ENCODE data around the gene QARS1. TPM values are rescaled to one million over a fixed set of nuclear protein-coding genes. Genes with fewer than 3 reads are reported as not detected.

The QARS1 gene
- total RNA-seq, 1 donor from 2014 or later, result 190 TPM

DNA sequence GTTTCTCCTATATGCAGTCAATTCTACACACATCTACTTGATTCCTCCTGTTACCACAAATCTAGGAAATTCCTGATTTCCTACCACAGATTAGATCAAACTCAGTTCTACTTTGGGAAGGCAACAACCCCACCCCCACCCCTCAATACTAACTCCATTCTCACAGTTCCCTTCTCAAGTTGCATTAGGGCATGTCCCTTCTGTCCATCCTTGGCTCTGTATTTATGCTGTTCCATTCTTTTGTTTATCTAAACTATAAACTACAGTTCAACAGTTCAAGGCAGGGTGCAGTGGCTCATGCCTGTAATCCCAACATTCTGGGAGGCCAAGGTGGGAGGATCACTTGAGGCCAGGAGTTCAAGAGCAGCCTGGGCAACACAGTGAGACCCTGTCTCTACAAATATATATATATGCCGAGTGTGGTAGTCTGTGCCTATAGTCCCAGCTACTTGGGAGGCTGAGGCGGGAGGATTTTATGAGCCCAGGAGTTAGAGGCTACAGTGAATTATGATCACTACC lies 50.2 kb downstream of the QARS1 start:
- no peak for DNase-seq (ENCODE audit: low read depth)

DNA sequence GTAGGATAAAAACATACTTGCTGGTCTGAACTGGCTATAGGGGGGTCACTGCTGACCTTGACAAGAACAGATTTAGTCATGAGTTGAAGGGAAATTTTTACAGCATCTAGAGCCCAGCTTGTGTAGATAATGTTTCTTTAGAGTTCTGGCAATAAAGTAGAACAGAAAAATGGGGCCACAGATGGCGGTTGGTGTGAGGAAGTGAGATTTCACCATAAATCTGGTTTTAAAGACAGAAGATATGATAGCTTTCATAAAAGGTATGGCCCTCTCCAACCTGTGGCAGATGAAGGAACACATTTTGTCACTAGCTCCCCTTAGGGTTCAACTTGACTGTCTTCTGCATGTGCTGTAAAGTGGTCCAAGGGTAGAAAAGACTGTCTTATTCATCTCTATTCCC lies 51.0 kb downstream of the QARS1 start:
- DNase-seq (ENCODE audit: low read depth), result no peak

Small RNA genes within 50 kb of the gene (microRNA-seq; reads per million reads assigned to microRNA genes)
- gene MIR6890, result not detected

Other genes starting within 250 kb of the QARS1 start
- 23.7 and 37.9 TPM in 2 replicates for gene SLC25A20, start 205.9 kb downstream of the QARS1 start, total RNA-seq
- 87.2 and 88.5 TPM in 2 replicates for gene ARIH2, start 185.9 kb downstream of the QARS1 start, total RNA-seq
- gene P4HTM, start 114.5 kb downstream of the QARS1 start, total RNA-seq, result 32.8 and 35.9 TPM in 2 replicates
- gene WDR6, start 97.4 kb downstream of the QARS1 start, total RNA-seq, result 86.8 and 95.5 TPM in 2 replicates
- 35.8 and 42.8 TPM in 2 replicates for gene DALRD3, start 86.2 kb downstream of the QARS1 start, total RNA-seq
- 136 and 185 TPM in 2 replicates for gene NDUFAF3, start 82.6 kb downstream of the QARS1 start, total RNA-seq
- gene IMPDH2, start 75.4 kb downstream of the QARS1 start, total RNA-seq, result 242 and 275 TPM in 2 replicates
- 57.4 and 73.0 TPM in 2 replicates for gene QRICH1, start 10.7 kb downstream of the QARS1 start, total RNA-seq
- 66.1 and 74.5 TPM in 2 replicates for gene USP19, start 16.1 kb upstream of the QARS1 start, total RNA-seq
- 632 and 641 TPM in 2 replicates for gene LAMB2, start 28.3 kb upstream of the QARS1 start, total RNA-seq
- 34.3 and 35.0 TPM in 2 replicates for gene CCDC71, start 61.6 kb upstream of the QARS1 start, total RNA-seq
- gene KLHDC8B, start 66.8 kb upstream of the QARS1 start, total RNA-seq, result 28.7 and 45.0 TPM in 2 replicates
- gene C3orf62, start 172.5 kb upstream of the QARS1 start, total RNA-seq, result 1.4 and 1.6 TPM in 2 replicates
- 9.9 and 11.8 TPM in 2 replicates for gene USP4, start 235.3 kb upstream of the QARS1 start, total RNA-seq